ENCODE data around the gene LUC7L. TPM values are rescaled to one million over a fixed set of nuclear protein-coding genes. Genes with fewer than 3 reads are reported as not detected.
"Not testable (repeated sequence)": the region's sequence is repeated elsewhere in the genome, so short reads cannot be mapped to it uniquely, and the experiment has no call there.

Gene LUC7L
- total RNA-seq, 2 donors from 2014 or later, result 37.1 to 55.4 TPM

DNA sequence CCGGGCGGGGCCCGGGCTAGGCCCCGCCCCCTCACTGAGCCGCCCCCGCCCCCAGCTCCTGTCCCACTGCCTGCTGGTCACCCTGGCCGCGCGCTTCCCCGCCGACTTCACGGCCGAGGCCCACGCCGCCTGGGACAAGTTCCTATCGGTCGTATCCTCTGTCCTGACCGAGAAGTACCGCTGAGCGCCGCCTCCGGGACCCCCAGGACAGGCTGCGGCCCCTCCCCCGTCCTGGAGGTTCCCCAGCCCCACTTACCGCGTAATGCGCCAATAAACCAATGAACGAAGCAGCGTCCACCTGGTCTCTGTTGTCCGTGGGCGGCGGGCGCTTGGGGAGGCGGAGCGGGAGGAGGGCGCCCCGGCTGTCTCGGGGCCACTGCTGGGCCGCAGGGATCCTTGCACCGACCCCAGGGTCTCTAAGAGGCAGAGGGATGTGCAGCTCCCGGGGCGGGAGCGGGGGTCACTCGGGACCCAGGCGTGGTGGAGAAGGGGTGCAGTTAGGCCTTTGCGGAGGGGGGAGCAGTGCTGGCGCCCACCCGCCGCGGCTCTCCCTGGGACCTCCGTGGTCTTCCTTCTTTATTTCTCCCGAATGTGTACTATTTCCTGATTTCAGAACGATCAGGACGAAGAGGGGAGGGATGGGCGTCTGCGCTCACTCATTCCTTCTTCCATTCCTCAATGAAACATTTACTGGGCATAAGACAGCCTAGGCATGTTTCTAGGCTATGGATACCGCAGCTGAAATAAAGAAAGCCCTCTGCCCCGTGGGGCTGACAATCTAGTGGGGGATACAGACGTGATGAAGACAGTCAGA lies 74.8 kb downstream of the LUC7L start:
- intact Hi-C loops (cut with DNase I), result no loop called here
- H3K9me3 ChIP-seq, result no peaks in the 10 kb centered on the region
- TF ChIP-seq, protein P1, sequence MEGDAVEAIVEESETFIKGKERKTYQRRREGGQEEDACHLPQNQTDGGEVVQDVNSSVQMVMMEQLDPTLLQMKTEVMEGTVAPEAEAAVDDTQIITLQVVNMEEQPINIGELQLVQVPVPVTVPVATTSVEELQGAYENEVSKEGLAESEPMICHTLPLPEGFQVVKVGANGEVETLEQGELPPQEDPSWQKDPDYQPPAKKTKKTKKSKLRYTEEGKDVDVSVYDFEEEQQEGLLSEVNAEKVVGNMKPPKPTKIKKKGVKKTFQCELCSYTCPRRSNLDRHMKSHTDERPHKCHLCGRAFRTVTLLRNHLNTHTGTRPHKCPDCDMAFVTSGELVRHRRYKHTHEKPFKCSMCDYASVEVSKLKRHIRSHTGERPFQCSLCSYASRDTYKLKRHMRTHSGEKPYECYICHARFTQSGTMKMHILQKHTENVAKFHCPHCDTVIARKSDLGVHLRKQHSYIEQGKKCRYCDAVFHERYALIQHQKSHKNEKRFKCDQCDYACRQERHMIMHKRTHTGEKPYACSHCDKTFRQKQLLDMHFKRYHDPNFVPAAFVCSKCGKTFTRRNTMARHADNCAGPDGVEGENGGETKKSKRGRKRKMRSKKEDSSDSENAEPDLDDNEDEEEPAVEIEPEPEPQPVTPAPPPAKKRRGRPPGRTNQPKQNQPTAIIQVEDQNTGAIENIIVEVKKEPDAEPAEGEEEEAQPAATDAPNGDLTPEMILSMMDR (IDR thresholded peaks at IDR 0.05), result no peak
- no peaks in the 10 kb centered on the region for H3K4me1 ChIP-seq
- no peaks in the 10 kb centered on the region for H3K36me3 ChIP-seq
- H3K9ac ChIP-seq (ENCODE audit: low read depth in 2 of 2, low read length in 2 of 2), result peak overlapping the region; percentile 34 to 43
- peaks cover 10% of the 10 kb centered on the region for H3K27me3 ChIP-seq
- DNase-seq, result no peak
- H3K4me3 ChIP-seq, result peak overlapping the region; percentile 37
- H3K27ac ChIP-seq, result no peak overlapping the region

DNA sequence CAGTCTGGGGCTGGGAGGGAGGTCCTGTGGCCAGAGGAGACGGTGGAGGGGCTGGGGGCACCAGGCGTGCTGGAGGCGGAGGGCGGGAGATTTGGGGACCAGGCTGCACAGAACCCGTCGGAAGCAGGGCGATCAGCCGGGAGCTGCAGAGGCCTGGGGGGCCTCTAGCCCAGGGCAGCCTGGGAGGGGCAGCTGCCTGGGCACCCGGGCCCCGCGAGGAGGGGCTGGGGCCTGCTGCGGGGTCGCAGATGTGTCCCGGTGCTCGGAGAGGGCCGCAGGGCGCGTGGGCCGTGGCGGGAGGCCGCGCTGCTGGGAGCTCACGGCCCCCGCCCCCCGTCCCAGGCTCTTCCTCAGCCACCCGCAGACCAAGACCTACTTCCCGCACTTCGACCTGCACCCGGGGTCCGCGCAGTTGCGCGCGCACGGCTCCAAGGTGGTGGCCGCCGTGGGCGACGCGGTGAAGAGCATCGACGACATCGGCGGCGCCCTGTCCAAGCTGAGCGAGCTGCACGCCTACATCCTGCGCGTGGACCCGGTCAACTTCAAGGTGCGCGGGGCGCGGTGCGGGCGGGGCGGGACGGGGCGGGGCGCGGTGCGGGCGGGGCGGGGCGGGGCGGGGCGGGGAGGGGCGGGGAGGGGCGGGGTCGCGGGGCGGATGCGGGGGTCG lies 75.6 kb downstream of the LUC7L start:
- H3K9ac ChIP-seq (ENCODE audit: low read depth in 2 of 2, low read length in 2 of 2); H3K27ac ChIP-seq; DNase-seq; H3K9me3 ChIP-seq; H3K4me1 ChIP-seq; H3K4me3 ChIP-seq; H3K27me3 ChIP-seq; H3K36me3 ChIP-seq; intact Hi-C loops (cut with DNase I): not testable (repeated sequence)

DNA sequence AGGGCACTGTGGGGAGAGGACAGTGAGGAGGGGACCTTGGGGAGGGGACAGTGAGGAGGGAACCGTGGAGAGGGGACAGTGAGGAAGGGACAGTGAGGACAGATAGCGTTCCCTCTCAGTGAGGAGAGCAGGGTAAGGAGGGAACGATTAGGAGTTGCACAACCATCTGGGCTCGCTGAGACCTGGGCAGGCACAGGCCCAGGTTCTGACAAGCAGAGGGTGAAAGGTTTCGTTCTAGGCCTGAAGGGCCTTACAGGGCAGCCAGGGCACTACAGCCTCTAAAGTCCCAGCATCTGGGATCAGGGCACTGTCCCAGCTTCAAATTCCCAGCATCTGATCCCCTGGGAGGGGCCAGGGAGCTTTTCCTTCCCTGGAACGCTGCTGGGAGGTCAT lies 76.1 kb downstream of the LUC7L start:
- intact Hi-C loops (cut with DNase I); H3K27me3 ChIP-seq: not testable (repeated sequence)

DNA sequence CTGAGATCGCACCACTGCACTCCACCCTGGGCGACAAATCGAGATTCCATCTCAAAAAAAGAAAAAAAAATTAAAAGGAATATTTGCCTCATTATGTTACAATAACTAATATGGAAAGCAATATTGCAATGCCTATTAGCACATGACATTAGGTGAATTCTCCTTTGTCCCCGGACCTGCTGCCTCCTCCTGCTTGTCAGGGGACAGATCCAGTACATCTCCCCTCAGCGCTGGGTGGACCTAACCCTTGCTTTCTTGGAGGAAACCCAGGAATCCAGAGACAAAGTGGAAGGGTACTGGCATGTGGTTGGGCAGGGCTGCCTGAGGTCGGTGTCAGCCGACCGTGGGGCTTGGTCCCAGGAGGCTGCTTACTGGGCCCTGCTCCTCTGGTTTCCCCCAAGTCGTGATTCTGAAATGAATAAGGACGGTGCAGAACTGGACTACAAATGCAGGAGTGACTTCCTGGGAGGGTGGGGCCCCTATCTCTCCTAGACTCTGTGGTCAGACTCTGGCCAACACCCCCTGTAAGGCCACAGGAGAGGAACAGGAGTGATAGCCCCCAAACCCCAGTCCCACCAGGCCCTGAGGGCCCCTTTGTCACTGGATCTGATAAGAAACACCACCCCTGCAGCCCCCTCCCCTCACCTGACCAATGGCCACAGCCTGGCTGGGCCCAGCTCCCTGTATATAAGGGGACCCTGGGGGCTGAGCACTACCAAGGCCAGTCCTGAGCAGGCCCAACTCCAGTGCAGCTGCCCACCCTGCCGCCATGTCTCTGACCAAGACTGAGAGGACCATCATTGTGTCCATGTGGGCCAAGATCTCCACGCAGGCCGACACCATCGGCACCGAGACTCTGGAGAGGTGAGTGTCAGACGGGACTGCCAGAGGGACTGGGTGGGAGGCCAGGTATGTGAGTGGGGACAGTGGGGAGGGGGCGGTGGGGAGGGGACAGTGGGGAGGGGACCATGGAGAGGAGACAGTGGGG lies 76.8 kb downstream of the LUC7L start, which contains the start of gene HBZ:
Gene HBZ (plus strand): TSS at position 504 of the 988 bp plus-strand sequence. CDS start 266 bp downstream, at position 770.
- peaks cover 10% of the 10 kb centered on the region for H3K27me3 ChIP-seq

More for the DNA sequence above, 76.1 kb downstream of the LUC7L start:
- not testable (repeated sequence) for DNase-seq; H3K36me3 ChIP-seq; H3K9me3 ChIP-seq; H3K4me3 ChIP-seq; H3K27ac ChIP-seq; H3K9ac ChIP-seq (ENCODE audit: low read depth in 2 of 2, low read length in 2 of 2); H3K4me1 ChIP-seq

DNA sequence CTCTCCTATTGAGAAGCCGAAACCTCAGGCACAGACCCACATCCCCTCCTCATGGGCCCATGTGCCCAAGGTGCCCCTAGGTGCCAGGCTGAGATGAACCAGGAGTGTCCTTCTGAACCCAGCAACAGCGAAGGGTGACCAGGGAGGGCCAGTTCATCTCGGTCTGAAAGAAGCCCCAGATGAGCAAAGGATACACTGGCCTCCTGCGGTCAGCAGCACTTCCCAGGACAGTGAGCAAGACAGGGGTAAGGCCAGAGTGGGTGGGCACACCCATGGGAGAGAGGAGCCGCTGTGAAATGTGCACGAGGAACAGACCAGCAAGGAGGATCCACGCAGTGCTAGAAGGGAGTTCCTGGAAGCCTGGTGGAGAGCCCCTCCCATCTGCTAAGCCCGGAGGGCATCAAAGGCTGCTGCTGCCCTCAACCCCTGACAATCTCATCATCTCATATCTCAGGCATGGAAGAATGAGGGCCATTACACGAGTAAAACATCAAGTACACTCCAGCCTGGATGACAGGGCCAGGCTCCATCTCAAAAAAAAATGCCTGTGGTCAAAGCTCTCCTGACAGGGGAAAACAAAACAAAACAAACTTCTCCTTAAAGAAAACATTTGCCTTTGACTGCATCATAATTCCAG lies 80.1 kb downstream of the LUC7L start:
- H3K36me3 ChIP-seq, result no peaks in the 10 kb centered on the region
- no peak overlapping the region for H3K4me3 ChIP-seq
- no peak overlapping the region for H3K27ac ChIP-seq
- TF ChIP-seq, protein P1 (IDR thresholded peaks at IDR 0.05), result no peak
- no peaks in the 10 kb centered on the region for H3K9me3 ChIP-seq
- H3K27me3 ChIP-seq, result no peaks in the 10 kb centered on the region
- H3K4me1 ChIP-seq, result no peaks in the 10 kb centered on the region
- intact Hi-C loops (cut with DNase I), result no loop called here
- no peak for DNase-seq
- H3K9ac ChIP-seq (ENCODE audit: low read depth in 2 of 2, low read length in 2 of 2), result no peak overlapping the region

More for the DNA sequence above, 76.8 kb downstream of the LUC7L start, which contains the start of gene HBZ:
- H3K4me3 ChIP-seq, result no peak within 1 kb of the TSS
- intact Hi-C loops (cut with DNase I), result no loop called here
- no peaks in the 10 kb centered on the region for H3K36me3 ChIP-seq
- no peak for DNase-seq
- H3K9ac ChIP-seq (ENCODE audit: low read depth in 2 of 2, low read length in 2 of 2), result no peak within 1 kb of the TSS
- TF ChIP-seq, protein P1 (IDR thresholded peaks at IDR 0.05), result no peak
- H3K9me3 ChIP-seq, result no peaks in the 10 kb centered on the region
- no peak within 1 kb of the TSS for H3K27ac ChIP-seq
- no peaks in the 10 kb centered on the region for H3K4me1 ChIP-seq

Data from colonic mucosa (tissue), 4 donors.